ENCODE data around the gene SLCO2B1. TPM values are rescaled to one million over a fixed set of nuclear protein-coding genes. Genes with fewer than 3 reads are reported as not detected.
A peak's percentile ranks its signal among the peaks of the same experiment; 100 is the strongest.

SLCO2B1 gene
- total RNA-seq, 1 donor from 2014 or later: 2.6 TPM

DNA sequence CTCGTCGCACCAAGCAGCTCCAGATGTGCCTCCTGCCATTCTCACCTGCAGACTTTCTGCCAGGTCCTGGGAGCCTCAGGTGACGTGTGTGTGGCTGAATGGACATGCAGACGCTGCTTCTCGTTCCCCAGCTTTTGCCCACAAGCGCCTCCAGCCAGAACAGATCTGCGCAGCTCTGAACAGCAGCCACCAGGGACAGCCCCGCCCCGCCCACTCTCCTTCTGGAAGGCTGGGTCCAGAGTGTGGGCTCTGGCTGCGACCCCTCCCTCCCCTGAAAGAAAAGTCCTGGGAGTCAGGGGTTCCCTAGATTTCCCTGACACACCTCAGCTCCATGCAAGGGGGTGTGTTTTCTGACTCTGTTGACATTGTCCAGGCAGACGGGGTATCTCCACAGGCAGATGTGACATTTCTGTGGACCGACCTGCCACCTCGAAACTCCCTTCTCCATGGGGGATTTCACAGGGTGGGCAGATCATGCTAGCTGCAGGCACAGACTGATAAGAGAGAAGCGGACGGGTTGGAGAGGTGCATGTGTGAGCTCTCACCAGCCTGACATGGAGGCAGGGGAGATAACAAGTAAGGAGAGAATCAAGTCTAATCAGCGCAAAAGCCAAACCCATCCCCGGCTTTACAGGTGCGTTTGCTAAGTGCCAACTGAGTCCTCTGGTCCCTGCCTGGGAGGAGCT, 19.8 kb downstream of the SLCO2B1 start:
- H3K4me1 ChIP-seq (ENCODE audit: insufficient read depth, low read length): no peaks in the 10 kb centered on the region
- no peaks in the 10 kb centered on the region for H3K36me3 ChIP-seq (ENCODE audit: insufficient read depth, low read length)
- H3K9me3 ChIP-seq (ENCODE audit: insufficient read depth, low read depth, low read length): no peaks in the 10 kb centered on the region
- Mint-ChIP-seq H3K9me3 (ENCODE audit: unreplicated experiment) (no peaks in the 10 kb centered on the region), H3K4me1 (ENCODE audit: low read depth, unreplicated experiment) (peaks cover 12% of the 10 kb centered on the region), H3K27ac (ENCODE audit: unreplicated experiment) (no peak overlapping the region), H3K4me3 (ENCODE audit: unreplicated experiment) (no peak overlapping the region), H3K36me3 (ENCODE audit: low read depth, unreplicated experiment) (peaks cover 4% of the 10 kb centered on the region), H3K27me3 (ENCODE audit: low read depth, unreplicated experiment) (peaks cover 34% of the 10 kb centered on the region)
- peaks cover 4% of the 10 kb centered on the region for H3K27me3 ChIP-seq (ENCODE audit: insufficient read depth, low read length)
- no peak overlapping the region for H3K4me2 ChIP-seq (ENCODE audit: low read length)
- no peak overlapping the region for H2AFZ ChIP-seq (ENCODE audit: low read depth, low read length)
- H4K20me1 ChIP-seq (ENCODE audit: insufficient read depth, low read length): no peaks in the 10 kb centered on the region
- no peaks in the 10 kb centered on the region for H3K79me2 ChIP-seq (ENCODE audit: insufficient read depth, low read length)
- H3K4me3 ChIP-seq (ENCODE audit: insufficient read depth, low read depth, low read length): no peak overlapping the region
- DNase-seq (ENCODE audit: low read depth) (no peak), FAIRE-seq (no peak)
- TF ChIP-seq EZH2 (IDR thresholded peaks at IDR 0.05; ENCODE audit: insufficient read depth, low read length): no peak
- TF ChIP-seq, protein P1, sequence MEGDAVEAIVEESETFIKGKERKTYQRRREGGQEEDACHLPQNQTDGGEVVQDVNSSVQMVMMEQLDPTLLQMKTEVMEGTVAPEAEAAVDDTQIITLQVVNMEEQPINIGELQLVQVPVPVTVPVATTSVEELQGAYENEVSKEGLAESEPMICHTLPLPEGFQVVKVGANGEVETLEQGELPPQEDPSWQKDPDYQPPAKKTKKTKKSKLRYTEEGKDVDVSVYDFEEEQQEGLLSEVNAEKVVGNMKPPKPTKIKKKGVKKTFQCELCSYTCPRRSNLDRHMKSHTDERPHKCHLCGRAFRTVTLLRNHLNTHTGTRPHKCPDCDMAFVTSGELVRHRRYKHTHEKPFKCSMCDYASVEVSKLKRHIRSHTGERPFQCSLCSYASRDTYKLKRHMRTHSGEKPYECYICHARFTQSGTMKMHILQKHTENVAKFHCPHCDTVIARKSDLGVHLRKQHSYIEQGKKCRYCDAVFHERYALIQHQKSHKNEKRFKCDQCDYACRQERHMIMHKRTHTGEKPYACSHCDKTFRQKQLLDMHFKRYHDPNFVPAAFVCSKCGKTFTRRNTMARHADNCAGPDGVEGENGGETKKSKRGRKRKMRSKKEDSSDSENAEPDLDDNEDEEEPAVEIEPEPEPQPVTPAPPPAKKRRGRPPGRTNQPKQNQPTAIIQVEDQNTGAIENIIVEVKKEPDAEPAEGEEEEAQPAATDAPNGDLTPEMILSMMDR (IDR thresholded peaks at IDR 0.05; ENCODE audit: insufficient read depth, low read depth, low read length): no peak
- no peak overlapping the region for H3K27ac ChIP-seq (ENCODE audit: low read depth, low read length)
- no peak overlapping the region for H3K9ac ChIP-seq (ENCODE audit: low read length)

DNA sequence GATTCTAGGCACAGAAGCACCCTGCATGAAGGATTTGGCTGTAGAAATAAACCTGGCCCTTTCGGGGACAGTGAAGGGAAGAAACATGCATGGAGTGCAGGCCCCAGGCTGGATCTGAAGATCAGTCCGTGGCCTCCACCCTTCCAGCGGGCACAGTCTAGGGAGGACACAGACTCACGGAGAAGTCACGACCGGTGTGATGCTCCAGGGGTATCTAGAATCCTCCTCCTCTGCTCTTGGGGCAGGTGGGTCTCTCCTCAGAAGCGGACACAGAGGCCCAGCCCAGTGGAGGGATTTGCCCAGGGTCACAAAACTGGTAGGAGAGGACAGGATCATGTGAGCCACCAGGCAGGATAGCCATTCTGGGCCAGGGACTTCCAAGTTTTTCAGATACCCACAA, 22.4 kb downstream of the SLCO2B1 start:
- Histone ChIP-seq H3K79me2 (ENCODE audit: insufficient read depth, low read length) (no peaks in the 10 kb centered on the region), H2AFZ (ENCODE audit: low read depth, low read length) (no peak overlapping the region), H3K4me3 (ENCODE audit: insufficient read depth, low read depth, low read length) (no peak overlapping the region), H4K20me1 (ENCODE audit: insufficient read depth, low read length) (no peaks in the 10 kb centered on the region), H3K27me3 (ENCODE audit: insufficient read depth, low read length) (peaks cover 5% of the 10 kb centered on the region), H3K4me2 (ENCODE audit: low read length) (no peak overlapping the region), H3K4me1 (ENCODE audit: insufficient read depth, low read length) (no peaks in the 10 kb centered on the region), H3K9me3 (ENCODE audit: insufficient read depth, low read depth, low read length) (no peaks in the 10 kb centered on the region), H3K9ac (ENCODE audit: low read length) (no peak overlapping the region), H3K27ac (ENCODE audit: low read depth, low read length) (no peak overlapping the region), H3K36me3 (ENCODE audit: insufficient read depth, low read length) (no peaks in the 10 kb centered on the region)
- Mint-ChIP-seq H3K4me3 (ENCODE audit: unreplicated experiment) (no peak overlapping the region), H3K9me3 (ENCODE audit: unreplicated experiment) (no peaks in the 10 kb centered on the region), H3K4me1 (ENCODE audit: low read depth, unreplicated experiment) (peaks cover 12% of the 10 kb centered on the region), H3K27me3 (ENCODE audit: low read depth, unreplicated experiment) (peaks cover 24% of the 10 kb centered on the region), H3K36me3 (ENCODE audit: low read depth, unreplicated experiment) (peaks cover 2% of the 10 kb centered on the region), H3K27ac (ENCODE audit: unreplicated experiment) (no peak overlapping the region)
- DNase-seq (ENCODE audit: low read depth) (no peak), FAIRE-seq (no peak)
- TF ChIP-seq EZH2 (IDR thresholded peaks at IDR 0.05; ENCODE audit: insufficient read depth, low read length): no peak
- TF ChIP-seq, protein P1 (IDR thresholded peaks at IDR 0.05; ENCODE audit: insufficient read depth, low read depth, low read length): no peak

DNA sequence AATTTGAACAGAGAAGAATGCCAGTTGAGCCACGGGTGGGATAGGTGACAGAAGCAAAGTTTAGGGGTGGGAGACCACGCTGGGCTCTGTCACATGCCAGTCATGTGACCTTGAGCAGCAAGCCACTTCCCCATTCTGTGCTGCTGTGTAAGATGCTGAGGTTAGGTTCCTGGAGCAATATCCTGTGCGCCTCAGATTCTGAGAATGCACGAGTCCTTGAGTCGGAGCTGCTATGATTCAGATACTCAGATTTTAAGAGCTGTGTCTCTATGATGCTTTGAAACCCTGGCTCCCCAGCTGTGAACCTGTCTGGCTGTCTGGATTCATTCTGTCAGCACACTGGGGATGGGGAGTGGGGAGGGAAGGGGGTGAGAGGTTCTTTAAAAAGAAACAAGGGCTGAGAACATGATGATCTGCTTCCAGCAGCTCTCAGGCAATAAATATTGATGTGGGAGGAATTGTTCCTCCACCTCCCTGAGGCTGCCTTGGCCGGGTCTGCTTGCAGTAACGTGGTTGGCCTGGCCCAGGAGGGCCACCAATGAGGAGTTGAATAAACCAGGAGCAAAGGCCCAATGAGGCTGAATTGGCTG, 24.0 kb downstream of the SLCO2B1 start:
- Histone ChIP-seq H3K9ac (ENCODE audit: low read length) (no peak overlapping the region), H3K4me1 (ENCODE audit: insufficient read depth, low read length) (no peaks in the 10 kb centered on the region), H3K4me2 (ENCODE audit: low read length) (no peak overlapping the region), H3K36me3 (ENCODE audit: insufficient read depth, low read length) (no peaks in the 10 kb centered on the region), H3K27me3 (ENCODE audit: insufficient read depth, low read length) (peaks cover 5% of the 10 kb centered on the region), H3K79me2 (ENCODE audit: insufficient read depth, low read length) (no peaks in the 10 kb centered on the region), H2AFZ (ENCODE audit: low read depth, low read length) (no peak overlapping the region), H3K27ac (ENCODE audit: low read depth, low read length) (no peak overlapping the region), H3K4me3 (ENCODE audit: insufficient read depth, low read depth, low read length) (no peak overlapping the region), H3K9me3 (ENCODE audit: insufficient read depth, low read depth, low read length) (no peaks in the 10 kb centered on the region), H4K20me1 (ENCODE audit: insufficient read depth, low read length) (no peaks in the 10 kb centered on the region)
- TF ChIP-seq, protein P1 (IDR thresholded peaks at IDR 0.05; ENCODE audit: insufficient read depth, low read depth, low read length): no peak
- TF ChIP-seq EZH2 (IDR thresholded peaks at IDR 0.05; ENCODE audit: insufficient read depth, low read length): no peak
- peaks cover 21% of the 10 kb centered on the region for H3K27me3 Mint-ChIP-seq (ENCODE audit: low read depth, unreplicated experiment)
- peaks cover 2% of the 10 kb centered on the region for H3K36me3 Mint-ChIP-seq (ENCODE audit: low read depth, unreplicated experiment)
- DNase-seq (ENCODE audit: low read depth) (peak; percentile 13), FAIRE-seq (no peak)
- H3K9me3 Mint-ChIP-seq (ENCODE audit: unreplicated experiment): no peaks in the 10 kb centered on the region
- peak overlapping the region; percentile 29 for H3K27ac Mint-ChIP-seq (ENCODE audit: unreplicated experiment)
- H3K4me3 Mint-ChIP-seq (ENCODE audit: unreplicated experiment): no peak overlapping the region
- H3K4me1 Mint-ChIP-seq (ENCODE audit: low read depth, unreplicated experiment): peaks cover 12% of the 10 kb centered on the region
